ENCODE results near the gene HCK. TPM values are rescaled to one million over a fixed set of nuclear protein-coding genes. Genes with fewer than 3 reads are reported as not detected.

Gene HCK
- total RNA-seq, 1 donor from 2014 or later, result not detected

GRCh38 chr20:32050324-32050841 lies 1.7 kb upstream of the HCK start:
- Mint-ChIP-seq H3K27ac (ENCODE audit: unreplicated experiment) (no peak overlapping the region), H3K9me3 (peaks cover 6% of the 10 kb centered on the region), H3K36me3 (ENCODE audit: low read depth) (peaks cover 4% of the 10 kb centered on the region), H3K4me3 (no peak overlapping the region), H3K4me1 (peaks cover 18% of the 10 kb centered on the region), H3K27me3 (ENCODE audit: low read depth) (peaks cover 89% of the 10 kb centered on the region)
- TF ChIP-seq CTCF (conservative IDR thresholded peaks at IDR 0.05), result peak; percentile 23
- DNase-seq (ENCODE audit: low read depth, low spot score), result no peak

GRCh38 chr20:32050851-32051556 lies 1.0 kb upstream of the HCK start:
- peak; percentile 1 for TF ChIP-seq CTCF (conservative IDR thresholded peaks at IDR 0.05)
- no peak for DNase-seq (ENCODE audit: low read depth, low spot score)
- Mint-ChIP-seq H3K27ac (ENCODE audit: unreplicated experiment) (no peak overlapping the region), H3K4me3 (no peak overlapping the region), H3K9me3 (peaks cover 4% of the 10 kb centered on the region), H3K36me3 (ENCODE audit: low read depth) (peaks cover 4% of the 10 kb centered on the region), H3K27me3 (ENCODE audit: low read depth) (peaks cover 91% of the 10 kb centered on the region), H3K4me1 (peaks cover 14% of the 10 kb centered on the region)

- H3K4me1 Mint-ChIP-seq, result peaks cover 9% of the 10 kb centered on the region
- TF ChIP-seq CTCF (conservative IDR thresholded peaks at IDR 0.05), result no peak
- H3K4me3 Mint-ChIP-seq, result peak overlapping the region; percentile 29
- no peaks in the 10 kb centered on the region for H3K9me3 Mint-ChIP-seq
- no peak for DNase-seq (ENCODE audit: low read depth, low spot score)
- H3K36me3 Mint-ChIP-seq (ENCODE audit: low read depth), result peaks cover 4% of the 10 kb centered on the region
- H3K27ac Mint-ChIP-seq (ENCODE audit: unreplicated experiment), result no peak overlapping the region
- peaks cover 92% of the 10 kb centered on the region for H3K27me3 Mint-ChIP-seq (ENCODE audit: low read depth)
Measured at GRCh38 chr20:32051720-32052089, 337 bp upstream of the HCK start.

- peaks cover 4% of the 10 kb centered on the region for H3K36me3 Mint-ChIP-seq (ENCODE audit: low read depth)
- peaks cover 97% of the 10 kb centered on the region for H3K27me3 Mint-ChIP-seq (ENCODE audit: low read depth)
- H3K4me1 Mint-ChIP-seq, result peaks cover 9% of the 10 kb centered on the region
- no peaks in the 10 kb centered on the region for H3K9me3 Mint-ChIP-seq
- no peak for DNase-seq (ENCODE audit: low read depth, low spot score)
- no peak overlapping the region for H3K4me3 Mint-ChIP-seq
- no peak for TF ChIP-seq CTCF (conservative IDR thresholded peaks at IDR 0.05)
- H3K27ac Mint-ChIP-seq (ENCODE audit: unreplicated experiment), result no peak overlapping the region
Measured at GRCh38 chr20:32052778-32053362, 828 bp downstream of the HCK start.

- H3K27ac Mint-ChIP-seq (ENCODE audit: unreplicated experiment), result no peak overlapping the region
- H3K36me3 Mint-ChIP-seq (ENCODE audit: low read depth), result peaks cover 4% of the 10 kb centered on the region
- TF ChIP-seq CTCF (conservative IDR thresholded peaks at IDR 0.05), result no peak
- no peak overlapping the region for H3K4me3 Mint-ChIP-seq
- H3K27me3 Mint-ChIP-seq (ENCODE audit: low read depth), result peaks cover 97% of the 10 kb centered on the region
- no peak for DNase-seq (ENCODE audit: low read depth, low spot score)
- H3K4me1 Mint-ChIP-seq, result peaks cover 9% of the 10 kb centered on the region
- H3K9me3 Mint-ChIP-seq, result no peaks in the 10 kb centered on the region
Measured at GRCh38 chr20:32053648-32054047, 1.6 kb downstream of the HCK start.
